GM12878 (cell line): ENCODE results near the gene NEU1. TPM values are rescaled to one million over a fixed set of nuclear protein-coding genes. Genes with fewer than 3 reads are reported as not detected.

Source experiments
- ATAC-seq: fragments of 200-7000 bp; cut with Tn5 transposase; 3 replicates; pipeline ENCODE4 v1.9.1; 2020; ENCODE audit warnings: mild to moderate bottlenecking, moderate library complexity
- BruUV-seq: library from RNA; stranded (reverse); fragments of 400-500 nt; replicated peaks from 2 replicates; lab custom pipeline; 2021; lab: Mats Ljungman, UMichigan
- CTCF ChIA-PET: fragments of 300-600 bp; sonication (Branson Sonifier 250); formaldehyde crosslinking; extraction: SDS; loops from one replicate; lab custom pipeline; 2021; ENCODE audit warnings: inconsistent platforms; lab: Yijun Ruan, JAX
- POLR2A ChIA-PET: fragments of 350-600 bp; formaldehyde crosslinking; extraction: SDS; loops from one replicate; lab custom pipeline; 2021; ENCODE audit warnings: inconsistent platforms; lab: Charles Lee
- RAD21 ChIA-PET: fragments of 300-600 bp; sonication (Branson Sonifier 250); formaldehyde crosslinking; loops from one replicate; lab custom pipeline; 2023; ENCODE audit warnings: antibody characterized with exemption; ENCODE audit not compliant: unreplicated experiment; lab: Charles Lee
- SMC1A ChIA-PET: fragments of 300-600 bp; sonication (Branson Sonifier 250); formaldehyde crosslinking; loops from one replicate; lab custom pipeline; 2023; ENCODE audit not compliant: unreplicated experiment, uncharacterized antibody; lab: Charles Lee
- DNase-seq: peaks from one replicate; pipeline ENCODE4 v3.0.0-alpha.2; 2011; ENCODE audit warnings: low read depth, low spot score
- FAIRE-seq: peaks from 3 replicates; lab custom pipeline; 2011; peaks lifted over from hg19 to GRCh38; lab: Jason Lieb, UNC
- H2AFZ ChIP-seq: 2 replicates; pipeline ENCODE4 v1.6.0; 2011; ENCODE audit warnings: low read depth, low read length, control low read depth; ENCODE audit not compliant: control insufficient read depth
- H3K27ac ChIP-seq: 2 replicates; pipeline ENCODE4 v1.5.1; 2011; ENCODE audit warnings: control low read depth; ENCODE audit not compliant: control insufficient read depth, insufficient read depth
- H3K27me3 ChIP-seq, 2 experiments: replicated peaks in 1 of 2; 2 replicates each; pipeline versions ENCODE4 v1.6.0 to v1.6.1; 2011; ENCODE audit warnings: low read length in 1 of 2; ENCODE audit not compliant: control insufficient read depth in 2 of 2, insufficient read depth in 2 of 2
- H3K36me3 ChIP-seq, 2 experiments: 2 replicates each; pipeline ENCODE4 v1.5.1; 2011; ENCODE audit warnings: low read length in 1 of 2; ENCODE audit not compliant: control insufficient read depth in 2 of 2, insufficient read depth in 2 of 2
- H3K4me1 ChIP-seq: 2 replicates; pipeline ENCODE4 v1.6.1; 2011; ENCODE audit warnings: mild to moderate bottlenecking, low read length, moderate library complexity, mixed read lengths; ENCODE audit not compliant: control insufficient read depth, insufficient read depth
- H3K4me2 ChIP-seq: 2 replicates; pipeline ENCODE4 v1.6.0; 2011; ENCODE audit warnings: control low read depth; ENCODE audit not compliant: control insufficient read depth, insufficient read depth
- H3K4me3 ChIP-seq: fragments of 200-600 bp; sonication (generic); 2 replicates; pipeline ENCODE4 v1.5.1; 2016
- H3K79me2 ChIP-seq: 2 replicates; pipeline ENCODE4 v1.6.0; 2011; ENCODE audit warnings: low read length; ENCODE audit not compliant: control insufficient read depth, insufficient read depth
- H3K9ac ChIP-seq: 2 replicates; pipeline ENCODE4 v1.8.0; 2011; ENCODE audit warnings: low read length, control low read depth, mixed read lengths; ENCODE audit not compliant: control insufficient read depth, insufficient read depth
- H3K9me3 ChIP-seq: replicated peaks from 3 replicates; pipeline ENCODE4 v1.5.1; 2011; ENCODE audit warnings: mild to moderate bottlenecking, low read length; ENCODE audit not compliant: control insufficient read depth, insufficient read depth
- H4K20me1 ChIP-seq: 2 replicates; pipeline ENCODE4 v1.6.0; 2011; ENCODE audit not compliant: control insufficient read depth, insufficient read depth
- ATF7 ChIP-seq: fragments of 450-650 bp; IDR thresholded peaks from 2 replicates; pipeline ENCODE4 v1.6.1; 2016; ENCODE audit warnings: low read depth, mild to moderate bottlenecking
- CEBPB ChIP-seq, 2 experiments: fragments of 150-350 bp in 1 of 2; IDR thresholded peaks; 2 replicates each; pipeline ENCODE4 v1.6.1; 2012 to 2014; ENCODE audit warnings: low read depth in 2 of 2, low read length in 2 of 2, borderline replicate concordance in 1 of 2, inconsistent platforms in 1 of 2
- DPF2 ChIP-seq: fragments of 450-650 bp; IDR thresholded peaks from 2 replicates; pipeline ENCODE4 v1.6.1; 2017; ENCODE audit warnings: mild to moderate bottlenecking
- SIX5 ChIP-seq: IDR thresholded peaks from 2 replicates; pipeline ENCODE4 v1.6.1; 2011; ENCODE audit warnings: mild to moderate bottlenecking, low read depth, low read length, moderate library complexity; ENCODE audit not compliant: severe bottlenecking
- WGBS: methylation state at CpG from one replicate; pipeline ENCODE4 v1.1.6; 2016; ENCODE audit warnings: low lambda C conversion rate; ENCODE audit not compliant: insufficient replicate concordance, insufficient coverage; ENCODE audit errors: missing lambda C conversion rate; 5-methylcytosine and 5-hydroxymethylcytosine counted together
- in situ Hi-C: fragments of 300-500 bp; cut with MboI; formaldehyde crosslinking; loops from 9 replicates; pipeline ENCODE4 v1.14.3; 2018; ENCODE audit warnings: mixed read lengths
- intact Hi-C: fragments of 100-400 bp; cut with micrococcal nuclease; formaldehyde crosslinking; loops from one replicate; pipeline ENCODE4 v1.14.2; 2022; ENCODE audit not compliant: unreplicated experiment
- polyA plus RNA-seq, 11 experiments: library from polyadenylated mRNA; depleted of rRNA in 4 of 11; unstranded in 6 of 11; stranded (reverse) in 5 of 11; fragments of >200 nt; fragmentation: Nextera tagmentation in 4 of 11; fragmentation: Illumina TruSeq in 1 of 11; extraction: Ambion mirVana in 4 of 11; extraction: Trizol in 1 of 11; gene quantifications; 1 replicate in 1 of 11; 2 replicates in 10 of 11; pipeline versions ENCODE4 v1.2.1 to v1.2.3, GENCODE V29; 2011 to 2016; ENCODE audit warnings: inconsistent platforms in 2 of 11, missing spikeins in 2 of 11, low read depth in 1 of 11
- total RNA-seq, 4 experiments: library from RNA; depleted of rRNA in 3 of 4; stranded (reverse); fragments of >200 nt in 3 of 4; fragmentation: Illumina TruSeq in 1 of 4; extraction: Trizol in 1 of 4; gene quantifications; 2 replicates each; pipeline versions ENCODE4 v1.2.1 to v1.2.3, GENCODE V29; 2013 to 2021
- TF ChIP-seq, protein P1 (sequence below): fragments of 450-650 bp; formaldehyde crosslinking; IDR thresholded peaks from 2 replicates; pipeline ENCODE4 v1.4.0; 2022; ENCODE audit warnings: mild to moderate bottlenecking, moderate library complexity

NEU1 gene
- total and polyA plus RNA-seq, 10 of the 15 experiments (the other 5 are each of a cell fraction or from before 2014, with no cell fraction given) = 7.2 to 26.9 (median 21.6) TPM

DNA sequence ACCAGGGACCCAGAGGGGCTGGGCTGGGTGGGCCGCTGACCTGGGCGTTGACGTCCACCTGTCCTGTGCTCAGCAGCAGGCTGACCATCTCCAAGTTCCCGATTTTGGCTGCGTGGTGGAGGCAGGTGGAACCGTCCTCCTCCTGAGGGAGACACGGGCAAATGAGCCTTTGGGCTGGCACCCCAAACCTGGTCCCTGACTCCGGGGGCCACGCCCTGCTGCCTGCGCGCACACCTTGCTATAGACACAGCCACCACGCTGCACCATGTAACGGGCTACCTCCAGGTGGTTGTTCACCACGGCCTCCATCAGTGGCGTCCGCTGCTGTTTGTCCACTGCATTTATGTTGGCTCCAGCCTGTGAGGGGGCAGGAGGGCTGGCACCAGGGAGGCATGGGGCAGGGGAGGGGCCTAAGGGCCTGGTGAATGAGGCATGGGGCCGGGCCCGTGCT is 23.9 kb upstream of the NEU1 start:
- ChIA-PET SMC1A (no interaction called here), RAD21 (no interaction called here)
- BruUV-seq = no TSS peak
- Histone ChIP-seq H4K20me1 (no peaks in the 10 kb centered on the region), H3K4me3 (no peak overlapping the region), H3K27me3 (no peaks in the 10 kb centered on the region), H3K79me2 (no peaks in the 10 kb centered on the region), H3K9ac (no peak overlapping the region)
- intact Hi-C loops = no loop called here
- no peak for DNase-seq
- TF ChIP-seq CEBPB (IDR thresholded peaks at IDR 0.05; ENCODE audit: borderline replicate concordance in 1 of 2, low read depth in 2 of 2, low read length in 2 of 2) (no peak), SIX5 (no peak), DPF2 (no peak), ATF7 (no peak)
- TF ChIP-seq, protein P1, sequence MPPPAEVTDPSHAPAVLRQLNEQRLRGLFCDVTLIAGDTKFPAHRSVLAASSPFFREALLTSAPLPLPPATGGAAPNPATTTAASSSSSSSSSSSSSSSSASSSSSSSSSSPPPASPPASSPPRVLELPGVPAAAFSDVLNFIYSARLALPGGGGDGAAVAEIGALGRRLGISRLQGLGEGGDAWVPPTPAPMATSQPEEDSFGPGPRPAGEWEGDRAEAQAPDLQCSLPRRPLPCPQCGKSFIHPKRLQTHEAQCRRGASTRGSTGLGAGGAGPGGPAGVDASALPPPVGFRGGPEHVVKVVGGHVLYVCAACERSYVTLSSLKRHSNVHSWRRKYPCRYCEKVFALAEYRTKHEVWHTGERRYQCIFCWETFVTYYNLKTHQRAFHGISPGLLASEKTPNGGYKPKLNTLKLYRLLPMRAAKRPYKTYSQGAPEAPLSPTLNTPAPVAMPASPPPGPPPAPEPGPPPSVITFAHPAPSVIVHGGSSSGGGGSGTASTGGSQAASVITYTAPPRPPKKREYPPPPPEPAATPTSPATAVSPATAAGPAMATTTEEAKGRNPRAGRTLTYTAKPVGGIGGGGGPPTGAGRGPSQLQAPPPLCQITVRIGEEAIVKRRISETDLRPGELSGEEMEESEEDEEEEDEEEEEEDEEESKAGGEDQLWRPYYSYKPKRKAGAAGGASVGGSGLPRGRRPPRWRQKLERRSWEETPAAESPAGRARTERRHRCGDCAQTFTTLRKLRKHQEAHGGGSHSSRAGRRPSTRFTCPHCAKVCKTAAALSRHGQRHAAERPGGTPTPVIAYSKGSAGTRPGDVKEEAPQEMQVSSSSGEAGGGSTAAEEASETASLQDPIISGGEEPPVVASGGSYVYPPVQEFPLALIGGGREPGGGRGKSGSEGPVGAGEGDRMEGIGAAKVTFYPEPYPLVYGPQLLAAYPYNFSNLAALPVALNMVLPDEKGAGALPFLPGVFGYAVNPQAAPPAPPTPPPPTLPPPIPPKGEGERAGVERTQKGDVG = no peak
- TF ChIP-seq, all 136 proteins: peak for 0
- no peaks in the 10 kb centered on the region for H3K4me1 ChIP-seq
- ChIA-PET CTCF (interaction anchor here (0.7 to 1.6 kb wide), 4 partner anchors 8 to 48 kb away, joined by 3 to 6 read pairs (median 4); no protein-coding TSS in a partner anchor), POLR2A (no interaction called here)
- WGBS = 98% methylated on average over 18 of the region's 18 CpGs
- H3K4me2 ChIP-seq = no peak overlapping the region
- H3K27ac ChIP-seq = no peak overlapping the region
- in situ Hi-C loops = no loop called here
- H3K9me3 ChIP-seq = no peaks in the 10 kb centered on the region
- H2AFZ ChIP-seq = no peak overlapping the region
- ATAC-seq (no peak), FAIRE-seq (no peak)
- H3K36me3 ChIP-seq = peaks cover 11 to 36% of the 10 kb centered on the region in 2 experiments; a peak in 3 of 4 replicates
